Measurements from ENCODE around the gene VWA3A.

VWA3A gene

GRCh38 chr16:22063888-22064467 is 28.4 kb upstream of the VWA3A start:
- TF ChIP-seq CTCF (conservative IDR thresholded peaks at IDR 0.05), result no peak
- no peak overlapping the region for H3K27ac ChIP-seq

DNA sequence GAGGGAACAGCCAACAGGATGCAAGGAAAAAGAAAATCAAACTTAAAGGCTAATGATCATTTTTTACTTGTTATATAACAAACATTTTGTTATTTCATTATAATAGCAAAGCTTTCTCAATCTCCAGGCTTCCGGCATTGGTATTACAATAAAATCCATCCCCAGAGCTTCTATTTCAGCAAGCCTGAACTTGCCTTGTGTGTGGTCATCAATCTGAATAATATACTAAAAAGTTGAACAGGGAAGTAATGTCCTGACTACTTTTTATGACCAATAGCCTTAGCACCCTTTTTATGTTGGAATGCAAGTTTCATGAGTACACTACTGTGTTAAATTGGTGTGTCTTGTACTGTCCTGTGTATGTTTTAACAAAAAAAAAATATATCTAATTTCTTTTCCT is 27.1 kb upstream of the VWA3A start:
- no peak for TF ChIP-seq CTCF (conservative IDR thresholded peaks at IDR 0.05)

DNA sequence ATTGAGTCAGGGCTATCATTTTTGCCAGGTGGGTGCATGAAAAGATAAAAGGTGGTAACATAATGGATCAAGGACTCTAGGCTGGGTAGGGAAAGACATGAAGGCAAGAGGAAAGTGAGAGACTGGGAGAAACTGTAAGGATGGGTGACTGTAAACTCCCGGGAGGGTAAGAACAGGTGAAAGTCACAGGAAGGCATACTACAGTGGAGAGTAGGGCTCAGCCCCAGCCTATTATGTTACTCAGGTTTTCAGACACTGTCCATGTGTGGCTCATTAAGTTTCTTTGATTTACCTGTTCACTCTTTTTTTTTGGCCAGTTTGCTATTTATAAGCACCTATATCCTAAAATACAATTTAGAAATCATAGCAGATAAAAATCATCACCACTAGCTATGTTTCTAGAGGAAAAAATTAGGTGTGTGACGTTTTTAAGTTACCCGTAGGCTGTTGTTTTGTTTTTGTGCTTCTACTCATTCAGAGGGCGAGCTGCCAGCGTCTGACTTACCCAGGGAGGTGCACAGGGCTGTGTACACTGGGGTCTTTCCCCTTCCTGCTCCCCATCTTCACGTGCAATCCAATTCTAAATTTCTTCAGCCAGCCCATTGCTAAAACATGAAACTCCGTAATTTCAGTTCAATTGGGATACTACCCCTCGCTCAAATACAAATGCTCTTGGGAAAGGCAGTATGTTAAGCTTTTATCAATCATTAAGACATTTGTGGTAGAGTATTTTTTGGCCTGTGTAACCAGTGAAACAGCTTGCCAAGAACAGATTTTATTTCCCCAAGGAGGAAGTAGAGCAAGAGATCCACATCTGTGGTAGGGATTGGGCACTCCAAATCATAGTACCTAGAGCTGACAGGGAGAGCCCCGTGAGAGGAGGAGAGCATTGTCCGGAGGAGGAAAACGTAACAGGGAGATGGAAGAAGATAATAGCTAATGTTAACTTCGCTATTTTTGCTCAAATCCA is 21.7 kb upstream of the VWA3A start:
- peak overlapping the region; percentile 81 for H3K27ac ChIP-seq
- no peak for TF ChIP-seq CTCF (conservative IDR thresholded peaks at IDR 0.05)

More for the DNA sequence above, 27.1 kb upstream of the VWA3A start:
- H3K27ac ChIP-seq, result no peak overlapping the region

- peak overlapping the region; percentile 81 for H3K27ac ChIP-seq
- TF ChIP-seq CTCF (conservative IDR thresholded peaks at IDR 0.05), result no peak
These were observed 20.9 kb upstream of the VWA3A start for GRCh38 chr16:22071331-22071910.

DNA sequence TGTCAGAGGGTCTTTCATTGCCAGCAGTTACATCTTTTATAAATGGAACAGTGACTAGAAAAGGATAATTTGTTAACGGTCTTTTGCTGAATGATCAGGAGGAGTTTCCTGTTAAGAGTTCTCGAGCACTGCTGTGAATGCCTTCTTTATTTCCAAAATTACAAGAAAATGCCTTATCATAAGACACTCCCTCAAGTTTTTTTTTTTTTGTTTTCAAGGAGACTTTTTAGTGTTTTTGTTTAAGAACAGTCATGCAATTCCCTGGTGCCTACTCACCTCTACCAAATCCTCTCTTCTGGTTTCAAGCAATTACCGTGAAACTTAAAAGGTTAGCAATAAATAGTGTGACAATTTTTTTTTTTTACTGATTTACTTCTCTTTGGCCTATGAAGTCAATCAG is 19.0 kb upstream of the VWA3A start:
- peak overlapping the region; percentile 81 for H3K27ac ChIP-seq
- no peak for TF ChIP-seq CTCF (conservative IDR thresholded peaks at IDR 0.05)

DNA sequence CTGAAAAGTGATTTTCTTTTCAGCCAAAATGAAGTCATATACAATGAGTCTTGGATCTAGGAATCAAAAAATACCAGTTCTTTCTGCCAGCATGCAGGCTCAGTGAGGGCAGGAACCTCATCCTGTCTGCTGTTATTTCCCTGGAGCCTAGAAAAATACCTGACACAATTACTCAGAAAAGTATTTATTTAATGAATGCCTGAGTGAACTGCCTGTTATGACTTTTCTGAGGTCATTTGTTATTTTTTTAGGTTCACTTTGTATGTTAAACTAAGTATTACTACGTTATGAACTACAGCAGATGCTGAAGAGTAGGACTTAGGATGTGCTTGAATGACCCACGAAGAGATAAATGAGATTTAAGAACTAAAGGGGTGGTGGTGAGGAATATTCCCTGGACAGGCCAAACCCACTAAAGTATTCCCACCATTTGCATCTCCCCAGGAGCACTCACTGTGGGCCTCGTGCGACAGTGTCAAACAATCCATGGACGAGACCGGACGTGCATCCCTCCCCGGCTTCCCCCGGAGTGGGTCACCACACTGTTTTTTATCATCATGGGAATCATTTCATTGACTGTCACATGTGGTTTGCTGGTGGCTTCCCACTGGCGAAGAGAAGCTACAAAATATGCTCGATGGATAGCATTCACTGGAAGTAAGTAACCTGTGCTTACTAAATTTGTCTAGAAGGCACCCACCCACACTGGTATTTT is 17.1 kb upstream of the VWA3A start:
- no peak overlapping the region for H3K27ac ChIP-seq
- TF ChIP-seq CTCF (conservative IDR thresholded peaks at IDR 0.05), result no peak

DNA sequence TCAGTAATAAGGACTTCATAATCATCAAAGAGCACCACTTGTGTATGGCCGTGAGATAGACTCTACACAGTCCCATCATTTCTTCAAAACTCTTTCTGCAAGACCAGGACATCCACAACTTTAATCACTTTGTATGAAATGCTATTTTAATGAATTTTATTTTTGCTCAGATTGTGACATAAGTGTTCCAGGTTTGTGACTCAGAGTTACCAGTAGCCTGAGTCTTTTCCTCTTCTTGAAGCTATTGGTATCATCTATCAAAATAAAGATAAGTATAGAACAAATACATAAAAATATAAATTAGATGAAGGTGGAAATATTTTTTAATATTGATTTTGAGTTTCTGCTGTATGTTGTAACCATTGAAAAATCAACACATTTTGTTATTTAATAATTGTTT is 16.6 kb upstream of the VWA3A start:
- TF ChIP-seq CTCF (conservative IDR thresholded peaks at IDR 0.05), result no peak
- no peak overlapping the region for H3K27ac ChIP-seq
